CD4-positive, alpha-beta T cell (primary cell): Measurements from ENCODE around the gene PRKAR1B. TPM values are rescaled to one million over a fixed set of nuclear protein-coding genes. Genes with fewer than 3 reads are reported as not detected.

Source experiments
- ATAC-seq: fragments of 200-7000 bp; cut with Tn5 transposase; one replicate; pipeline ENCODE4 v1.10.0; 2022; ENCODE audit warnings: mild to moderate bottlenecking; ENCODE audit not compliant: poor library complexity
- CTCF ChIA-PET: fragments of 350-600 bp; sonication (Branson Sonifier 250); formaldehyde crosslinking; loops from one replicate; lab custom pipeline; 2021; ENCODE audit warnings: antibody characterized with exemption, inconsistent platforms; lab: Charles Lee
- POLR2A ChIA-PET: fragments of 350-600 bp; sonication (Branson Sonifier 250); formaldehyde crosslinking; loops from one replicate; lab custom pipeline; 2021; ENCODE audit warnings: antibody characterized with exemption, inconsistent platforms; lab: Charles Lee
- DNase-seq, 14 experiments: peaks; one replicate each; pipeline ENCODE4 v3.0.0-alpha.2; 2013 to 2020; ENCODE audit warnings: mixed read lengths in 2 of 14
- H3K27ac ChIP-seq, 2 donors: one replicate each; pipeline versions ENCODE4 v1.5.1 to v1.7.0; 2013; ENCODE audit warnings: low read length in 2 of 2, low read depth in 1 of 2, mild to moderate bottlenecking in 1 of 2
- H3K27me3 ChIP-seq, 2 experiments: 1 replicate in 1 of 2; 2 replicates in 1 of 2; pipeline versions ENCODE4 v1.6.1 to v1.7.0; 2013; ENCODE audit warnings: low read length in 2 of 2, control low read depth in 1 of 2, mild to moderate bottlenecking in 1 of 2, moderate library complexity in 1 of 2; ENCODE audit not compliant: insufficient read depth in 2 of 2, control insufficient read depth in 1 of 2
- H3K36me3 ChIP-seq: one replicate; pipeline ENCODE4 v1.6.1; 2013; ENCODE audit warnings: low read length, control low read depth; ENCODE audit not compliant: insufficient read depth
- H3K4me1 ChIP-seq: one replicate; pipeline ENCODE4 v1.6.1; 2013; ENCODE audit warnings: low read length, control low read depth; ENCODE audit not compliant: insufficient read depth
- H3K4me3 ChIP-seq: one replicate; pipeline ENCODE4 v1.5.1; 2013; ENCODE audit warnings: mild to moderate bottlenecking, low read length, moderate library complexity
- H3K9me3 ChIP-seq, 2 experiments: 1 replicate in 1 of 2; 2 replicates in 1 of 2; pipeline versions ENCODE4 v1.6.1 to v1.7.0; 2013; ENCODE audit warnings: low read length in 2 of 2, mild to moderate bottlenecking in 2 of 2, control low read depth in 1 of 2, moderate library complexity in 1 of 2; ENCODE audit not compliant: control insufficient read depth in 1 of 2, insufficient read depth in 1 of 2
- H3K27ac Mint-ChIP-seq: one replicate; pipeline ENCODE4 v1.8.0; 2020; ENCODE audit warnings: mixed read lengths
- H3K27me3 Mint-ChIP-seq: one replicate; pipeline ENCODE4 v1.8.0; 2021; ENCODE audit warnings: mixed read lengths
- H3K36me3 Mint-ChIP-seq: one replicate; pipeline ENCODE4 v1.8.0; 2021; ENCODE audit warnings: low read depth, mixed read lengths
- H3K4me1 Mint-ChIP-seq: one replicate; pipeline ENCODE4 v1.8.0; 2021; ENCODE audit warnings: low read depth, mixed read lengths
- H3K4me3 Mint-ChIP-seq: one replicate; pipeline ENCODE4 v1.8.0; 2020; ENCODE audit warnings: mild to moderate bottlenecking, mixed read lengths
- H3K9me3 Mint-ChIP-seq: one replicate; pipeline ENCODE4 v1.8.0; 2020; ENCODE audit warnings: mixed read lengths
- intact Hi-C, 2 experiments: fragments of 100-400 bp; cut with DNase I in 1 of 2; cut with micrococcal nuclease in 1 of 2; formaldehyde crosslinking; loops; one replicate each; pipeline versions ENCODE4 v1.15.1 to v1.9.0; 2023 to 2025; cut with DNase I, micrococcal nuclease
- total RNA-seq, 174 experiments: library from RNA in 2 of 174; stranded (reverse) in 2 of 174; gene quantifications; one replicate each; pipeline ENCODE4 v1.2.3 and lab custom pipeline; 2021 to 2026
- TF ChIP-seq, protein P1 (sequence below): fragments of 200-600 bp; IDR thresholded peaks from one replicate; pipeline ENCODE4 v1.8.0; 2022; ENCODE audit warnings: antibody characterized with exemption, mild to moderate bottlenecking

The PRKAR1B gene
- total RNA-seq, 2 experiments from 2014 or later: 18.8 to 19.5 TPM

DNA sequence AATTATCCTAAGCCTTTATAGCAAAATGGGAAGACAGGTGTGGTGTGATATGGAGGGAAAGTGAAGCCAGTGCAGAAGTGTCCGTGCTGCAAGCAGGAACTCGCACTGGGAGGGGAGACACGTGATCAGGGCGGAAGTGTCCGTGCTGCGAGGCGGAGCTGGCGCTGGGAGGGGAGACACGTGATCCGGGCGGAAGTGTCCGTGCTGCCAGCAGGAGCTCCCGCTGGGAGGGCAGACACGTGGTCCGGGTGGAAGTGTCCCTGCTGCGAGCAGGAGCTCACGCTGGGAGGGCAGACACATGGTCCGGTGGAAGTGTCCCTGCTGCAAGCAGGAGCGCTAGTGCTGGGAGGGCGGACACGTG lies 40.5 kb upstream of the PRKAR1B start:
- intact Hi-C loops: no loop called here
- Mint-ChIP-seq H3K27ac (no peak overlapping the region), H3K9me3 (no peaks in the 10 kb centered on the region), H3K36me3 (peaks cover 42% of the 10 kb centered on the region), H3K4me3 (no peak overlapping the region), H3K4me1 (no peaks in the 10 kb centered on the region), H3K27me3 (no peaks in the 10 kb centered on the region)
- DNase-seq (peak in 1 of 14 experiments; percentile 11), ATAC-seq (no peak)
- ChIA-PET POLR2A (no interaction called here), CTCF (no interaction called here)
- Histone ChIP-seq H3K27me3 (no peaks in the 10 kb centered on the region), H3K4me3 (no peak overlapping the region), H3K4me1 (no peaks in the 10 kb centered on the region), H3K9me3 (peaks cover 0 to 4% of the 10 kb centered on the region in 2 experiments), H3K36me3 (peaks cover 33% of the 10 kb centered on the region), H3K27ac (no peak overlapping the region)
- TF ChIP-seq, protein P1, sequence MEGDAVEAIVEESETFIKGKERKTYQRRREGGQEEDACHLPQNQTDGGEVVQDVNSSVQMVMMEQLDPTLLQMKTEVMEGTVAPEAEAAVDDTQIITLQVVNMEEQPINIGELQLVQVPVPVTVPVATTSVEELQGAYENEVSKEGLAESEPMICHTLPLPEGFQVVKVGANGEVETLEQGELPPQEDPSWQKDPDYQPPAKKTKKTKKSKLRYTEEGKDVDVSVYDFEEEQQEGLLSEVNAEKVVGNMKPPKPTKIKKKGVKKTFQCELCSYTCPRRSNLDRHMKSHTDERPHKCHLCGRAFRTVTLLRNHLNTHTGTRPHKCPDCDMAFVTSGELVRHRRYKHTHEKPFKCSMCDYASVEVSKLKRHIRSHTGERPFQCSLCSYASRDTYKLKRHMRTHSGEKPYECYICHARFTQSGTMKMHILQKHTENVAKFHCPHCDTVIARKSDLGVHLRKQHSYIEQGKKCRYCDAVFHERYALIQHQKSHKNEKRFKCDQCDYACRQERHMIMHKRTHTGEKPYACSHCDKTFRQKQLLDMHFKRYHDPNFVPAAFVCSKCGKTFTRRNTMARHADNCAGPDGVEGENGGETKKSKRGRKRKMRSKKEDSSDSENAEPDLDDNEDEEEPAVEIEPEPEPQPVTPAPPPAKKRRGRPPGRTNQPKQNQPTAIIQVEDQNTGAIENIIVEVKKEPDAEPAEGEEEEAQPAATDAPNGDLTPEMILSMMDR: no peak

DNA sequence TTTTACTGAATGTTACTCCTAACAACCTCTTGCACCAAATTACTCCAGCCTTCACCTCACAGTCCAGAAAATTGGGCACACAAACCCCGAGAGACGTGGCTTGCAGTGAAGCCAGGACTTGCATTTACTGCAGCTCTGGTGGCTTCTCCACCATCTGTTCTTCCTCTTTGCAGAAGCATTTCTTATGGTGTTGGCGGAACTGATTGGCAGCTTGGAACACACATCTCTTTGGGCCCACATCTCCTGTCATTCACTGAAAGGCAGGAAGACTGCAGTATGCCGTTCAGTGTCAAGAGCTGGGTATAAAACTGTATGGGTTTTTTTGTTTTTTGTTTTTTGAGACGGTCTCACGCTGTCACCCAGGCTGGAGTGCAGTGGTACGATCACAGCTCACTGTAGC lies 38.3 kb upstream of the PRKAR1B start:
- Mint-ChIP-seq H3K27me3 (no peaks in the 10 kb centered on the region), H3K9me3 (no peaks in the 10 kb centered on the region), H3K27ac (no peak overlapping the region), H3K36me3 (peaks cover 42% of the 10 kb centered on the region), H3K4me1 (no peaks in the 10 kb centered on the region), H3K4me3 (no peak overlapping the region)
- ChIA-PET POLR2A (no interaction called here), CTCF (no interaction called here)
- Histone ChIP-seq H3K27ac (no peak overlapping the region), H3K4me3 (no peak overlapping the region), H3K27me3 (no peaks in the 10 kb centered on the region), H3K4me1 (no peaks in the 10 kb centered on the region), H3K36me3 (peaks cover 39% of the 10 kb centered on the region), H3K9me3 (peaks cover 0 to 4% of the 10 kb centered on the region in 2 experiments)
- no peak for DNase-seq
- TF ChIP-seq, protein P1: no peak
- intact Hi-C loops: no loop called here
- ATAC-seq: no peak

DNA sequence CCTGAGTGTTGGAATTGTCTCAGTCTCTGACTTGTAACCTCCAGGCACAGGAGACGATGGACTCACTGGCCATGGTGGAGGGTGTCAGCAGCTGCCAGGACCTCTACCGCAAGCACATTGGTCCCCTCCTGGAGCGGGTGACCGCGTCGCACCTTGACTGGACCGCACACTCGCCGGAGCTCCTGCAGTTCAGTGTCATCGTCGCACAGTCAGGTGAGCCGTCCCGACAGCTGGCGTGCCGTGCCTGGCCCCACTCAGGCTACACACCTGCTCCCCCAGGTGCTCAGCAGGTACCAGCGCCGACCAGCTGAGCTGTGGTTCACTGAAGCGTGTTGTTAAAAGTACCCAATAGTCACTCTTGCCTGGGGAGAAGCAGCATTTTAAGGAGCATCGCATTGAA lies 36.7 kb upstream of the PRKAR1B start:
- no peak for ATAC-seq
- POLR2A ChIA-PET: no interaction called here
- peaks cover 58% of the 10 kb centered on the region for H3K36me3 Mint-ChIP-seq

More for the DNA sequence above, 36.7 kb upstream of the PRKAR1B start:
- H3K27ac ChIP-seq: no peak overlapping the region
- no peak overlapping the region for H3K4me3 Mint-ChIP-seq
- no peaks in the 10 kb centered on the region for H3K4me1 ChIP-seq
- no peaks in the 10 kb centered on the region for H3K9me3 ChIP-seq
- no peaks in the 10 kb centered on the region for H3K27me3 ChIP-seq
- H3K27ac Mint-ChIP-seq: no peak overlapping the region
- intact Hi-C loops: no loop called here
- CTCF ChIA-PET: interaction anchor here (0.5 kb wide), 1 partner anchor 116 kb away, joined by 5 read pairs; no protein-coding TSS in a partner anchor
- no peaks in the 10 kb centered on the region for H3K4me1 Mint-ChIP-seq
- H3K27me3 Mint-ChIP-seq: no peaks in the 10 kb centered on the region
- TF ChIP-seq, protein P1: no peak
- H3K36me3 ChIP-seq: peaks cover 38% of the 10 kb centered on the region
- no peaks in the 10 kb centered on the region for H3K9me3 Mint-ChIP-seq
- DNase-seq: no peak
- H3K4me3 ChIP-seq: no peak overlapping the region
